Fibroblast of lung (primary cell): ENCODE measurements around the gene PRDM16.

Source experiments
- EZH2 ChIP-seq: IDR thresholded peaks from 2 replicates; pipeline ENCODE4 v1.5.1; 2012; ENCODE audit warnings: low read length, control low read depth, mild to moderate bottlenecking; ENCODE audit errors: missing control alignments
- TF ChIP-seq, protein P1 (sequence below), 2 donors: IDR thresholded peaks in 1 of 2; conservative IDR thresholded peaks in 1 of 2; 1 replicate in 1 of 2; 2 replicates in 1 of 2; pipeline ENCODE4 v1.5.1; 2011 to 2012; ENCODE audit warnings: low read length in 2 of 2, control low read depth in 1 of 2, inconsistent platforms in 1 of 2, low read depth in 1 of 2, mild to moderate bottlenecking in 1 of 2

DNA sequence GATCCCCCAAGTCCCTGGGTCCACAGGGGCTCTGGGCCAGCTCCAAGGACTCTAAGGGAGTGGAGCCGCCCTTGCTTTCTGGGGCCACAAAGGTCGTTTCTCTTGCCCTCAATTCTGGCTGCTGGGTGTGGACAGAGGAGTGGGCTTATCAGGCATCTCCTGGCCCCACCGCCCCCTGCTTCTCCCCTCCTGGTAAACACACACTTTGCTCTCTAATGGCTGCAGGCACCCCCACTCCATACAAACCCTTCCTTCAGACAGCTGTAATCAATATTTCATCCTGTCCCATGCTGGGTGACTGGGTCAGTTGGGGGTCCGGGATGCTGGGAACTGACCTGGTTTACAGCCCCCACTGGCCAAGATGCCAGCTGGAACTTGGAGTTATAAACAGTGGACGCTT, 67.5 kb downstream of the PRDM16 start:
- TF ChIP-seq, protein P1, sequence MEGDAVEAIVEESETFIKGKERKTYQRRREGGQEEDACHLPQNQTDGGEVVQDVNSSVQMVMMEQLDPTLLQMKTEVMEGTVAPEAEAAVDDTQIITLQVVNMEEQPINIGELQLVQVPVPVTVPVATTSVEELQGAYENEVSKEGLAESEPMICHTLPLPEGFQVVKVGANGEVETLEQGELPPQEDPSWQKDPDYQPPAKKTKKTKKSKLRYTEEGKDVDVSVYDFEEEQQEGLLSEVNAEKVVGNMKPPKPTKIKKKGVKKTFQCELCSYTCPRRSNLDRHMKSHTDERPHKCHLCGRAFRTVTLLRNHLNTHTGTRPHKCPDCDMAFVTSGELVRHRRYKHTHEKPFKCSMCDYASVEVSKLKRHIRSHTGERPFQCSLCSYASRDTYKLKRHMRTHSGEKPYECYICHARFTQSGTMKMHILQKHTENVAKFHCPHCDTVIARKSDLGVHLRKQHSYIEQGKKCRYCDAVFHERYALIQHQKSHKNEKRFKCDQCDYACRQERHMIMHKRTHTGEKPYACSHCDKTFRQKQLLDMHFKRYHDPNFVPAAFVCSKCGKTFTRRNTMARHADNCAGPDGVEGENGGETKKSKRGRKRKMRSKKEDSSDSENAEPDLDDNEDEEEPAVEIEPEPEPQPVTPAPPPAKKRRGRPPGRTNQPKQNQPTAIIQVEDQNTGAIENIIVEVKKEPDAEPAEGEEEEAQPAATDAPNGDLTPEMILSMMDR (conservative IDR thresholded peaks at IDR 0.05 in 1 of 2, IDR thresholded peaks at IDR 0.05 in 1 of 2; ENCODE audit: low read depth in 1 of 2, low read length in 2 of 2) = no peak
- no peak for TF ChIP-seq EZH2
